ENCODE measurements around the gene MAP4K2.

- TF ChIP-seq POLR2A (IDR thresholded peaks at IDR 0.05), result no peak
- peak in 3 of 5 experiments; percentile 8 to 30 (median 22) for TF ChIP-seq CTCF (IDR thresholded peaks at IDR 0.05 in 4 of 5, conservative IDR thresholded peaks at IDR 0.05 in 1 of 5)
These were observed 46.8 kb upstream of the MAP4K2 start for GRCh38 chr11:64849598-64850356.
